ENCODE results near the gene TMEM80.
"Not testable (repeated sequence)": the region's sequence is repeated elsewhere in the genome, so short reads cannot be mapped to it uniquely, and the experiment has no call there.

The TMEM80 gene

DNA sequence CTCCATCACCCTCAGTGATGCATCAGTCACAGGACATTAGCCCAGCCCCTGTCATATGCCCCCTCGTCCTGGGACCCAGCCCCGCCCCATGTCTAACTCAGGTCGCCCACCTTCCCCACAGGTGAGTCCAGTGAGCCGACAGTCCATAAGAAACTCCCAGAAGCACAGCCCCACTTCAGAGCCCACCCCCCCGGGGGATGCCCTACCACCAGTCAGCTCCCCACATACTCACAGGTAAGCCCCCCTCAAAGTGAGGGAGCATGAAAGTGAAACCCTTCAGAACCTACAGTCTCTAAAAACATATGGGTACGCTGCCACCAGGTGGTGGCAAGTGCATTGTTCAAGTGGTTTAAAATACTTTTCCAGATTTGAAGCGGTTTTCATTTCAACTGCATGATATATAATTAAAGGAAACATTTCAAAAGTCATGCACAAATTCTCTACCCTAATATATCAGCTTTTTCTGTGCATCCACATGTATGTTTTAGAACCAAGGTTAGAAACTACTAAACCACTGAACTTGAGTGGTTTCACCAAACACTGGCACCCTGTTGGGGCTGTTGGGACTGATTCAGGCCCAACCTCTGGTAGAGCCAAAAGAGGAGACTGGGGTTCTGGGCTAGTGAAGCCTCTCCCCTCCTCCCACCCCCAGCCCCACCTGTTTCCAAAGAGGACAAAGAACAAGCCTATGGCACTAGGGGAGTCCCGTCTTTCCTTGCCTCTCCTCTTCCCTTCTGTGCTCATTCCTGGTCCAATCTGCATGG lies 27.7 kb downstream of the TMEM80 start:
- FAIRE-seq = peak; percentile 94

GRCh38 chr11:724049-724777 lies 28.6 kb downstream of the TMEM80 start:
- FAIRE-seq = no peak

GRCh38 chr11:724778-725386 lies 29.3 kb downstream of the TMEM80 start:
- FAIRE-seq = no peak

- FAIRE-seq = no peak
Measured at GRCh38 chr11:725624-726202, 30.1 kb downstream of the TMEM80 start.

DNA sequence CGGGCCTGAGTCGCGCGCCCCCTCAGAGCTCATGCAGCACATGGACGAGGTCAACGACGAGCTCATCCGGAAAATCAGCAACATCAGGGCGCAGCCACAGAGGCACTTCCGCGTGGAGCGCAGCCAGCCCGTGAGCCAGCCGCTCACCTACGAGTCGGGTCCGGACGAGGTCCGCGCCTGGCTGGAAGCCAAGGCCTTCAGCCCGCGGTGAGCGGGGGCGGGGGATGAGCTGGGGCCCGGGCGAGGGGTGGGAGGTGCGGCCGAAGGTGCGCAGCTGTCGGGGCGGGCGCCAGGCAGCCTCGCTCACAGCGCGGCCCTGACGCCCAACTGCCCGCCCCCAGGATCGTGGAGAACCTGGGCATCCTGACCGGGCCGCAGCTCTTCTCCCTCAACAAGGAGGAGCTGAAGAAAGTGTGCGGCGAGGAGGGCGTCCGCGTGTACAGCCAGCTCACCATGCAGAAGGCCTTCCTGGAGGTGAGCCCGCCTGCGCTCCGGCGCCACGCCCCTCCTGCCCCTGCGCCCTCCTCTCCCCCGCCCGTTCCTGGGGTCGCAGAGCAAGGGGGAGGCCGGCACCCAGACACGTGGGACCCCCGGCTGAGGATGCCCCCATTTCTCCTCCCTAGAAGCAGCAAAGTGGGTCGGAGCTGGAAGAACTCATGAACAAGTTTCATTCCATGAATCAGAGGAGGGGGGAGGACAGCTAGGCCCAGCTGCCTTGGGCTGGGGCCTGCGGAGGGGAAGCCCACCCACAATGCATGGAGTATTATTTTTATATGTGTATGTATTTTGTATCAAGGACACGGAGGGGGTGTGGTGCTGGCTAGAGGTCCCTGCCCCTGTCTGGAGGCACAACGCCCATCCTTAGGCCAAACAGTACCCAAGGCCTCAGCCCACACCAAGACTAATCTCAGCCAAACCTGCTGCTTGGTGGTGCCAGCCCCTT lies 30.9 kb downstream of the TMEM80 start:
- FAIRE-seq = no peak

- no peak for FAIRE-seq
Measured at GRCh38 chr11:727281-727701, 31.7 kb downstream of the TMEM80 start.

GRCh38 chr11:727859-728748 lies 32.5 kb downstream of the TMEM80 start:
- FAIRE-seq = no peak

- no peak for FAIRE-seq
Measured at GRCh38 chr11:728901-729491, 33.4 kb downstream of the TMEM80 start.

DNA sequence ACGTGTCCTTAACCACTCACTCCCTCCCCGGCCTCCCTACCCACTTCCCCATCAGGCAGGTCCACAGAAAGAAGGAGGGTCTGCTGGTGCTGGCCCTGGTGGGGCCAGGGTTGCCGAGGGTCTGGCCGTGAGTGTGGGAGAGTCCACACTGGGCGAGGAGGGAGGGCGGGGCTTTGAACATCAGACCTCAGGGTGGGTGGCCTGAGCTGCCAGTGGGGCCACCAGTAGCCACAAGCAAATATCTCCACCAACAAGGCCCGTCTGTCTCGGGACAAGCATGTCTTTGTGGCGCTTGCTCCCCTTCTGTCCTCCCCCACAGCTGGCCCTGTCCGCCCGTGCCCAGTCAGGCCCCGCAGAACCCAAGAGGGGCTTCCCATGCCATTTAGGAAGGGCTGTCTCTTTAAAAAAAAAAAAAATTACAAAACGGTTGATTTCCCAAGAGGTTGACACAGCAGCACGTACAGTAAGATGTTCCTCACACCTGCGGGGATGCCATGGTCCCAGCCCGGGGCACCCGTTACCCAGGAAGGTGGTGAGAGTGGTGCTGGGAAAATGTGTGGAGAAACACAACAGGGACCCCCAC lies 34.0 kb downstream of the TMEM80 start:
- no peak for FAIRE-seq

- no peak for FAIRE-seq
Measured at GRCh38 chr11:733072-733471, 37.5 kb downstream of the TMEM80 start.

DNA sequence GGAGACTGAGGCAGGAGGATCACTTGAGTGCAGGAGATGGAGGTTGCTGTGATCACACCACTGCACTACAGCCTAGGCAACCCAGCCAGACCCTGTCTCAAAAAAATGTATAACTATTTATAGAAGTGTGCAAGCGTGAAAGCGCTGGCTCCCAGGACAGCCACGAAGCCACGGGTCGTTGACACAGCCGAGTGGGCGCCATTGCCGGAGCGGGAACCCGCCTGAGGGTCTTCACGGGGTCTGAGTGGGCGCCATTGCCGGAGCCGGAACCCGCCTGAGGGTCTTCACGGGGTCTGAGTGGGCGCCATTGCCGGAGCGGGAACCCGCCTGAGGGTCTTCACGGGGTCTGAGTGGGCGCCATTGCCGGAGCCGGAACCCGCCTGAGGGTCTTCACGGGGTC lies 38.9 kb downstream of the TMEM80 start:
- FAIRE-seq = not testable (repeated sequence)

DNA sequence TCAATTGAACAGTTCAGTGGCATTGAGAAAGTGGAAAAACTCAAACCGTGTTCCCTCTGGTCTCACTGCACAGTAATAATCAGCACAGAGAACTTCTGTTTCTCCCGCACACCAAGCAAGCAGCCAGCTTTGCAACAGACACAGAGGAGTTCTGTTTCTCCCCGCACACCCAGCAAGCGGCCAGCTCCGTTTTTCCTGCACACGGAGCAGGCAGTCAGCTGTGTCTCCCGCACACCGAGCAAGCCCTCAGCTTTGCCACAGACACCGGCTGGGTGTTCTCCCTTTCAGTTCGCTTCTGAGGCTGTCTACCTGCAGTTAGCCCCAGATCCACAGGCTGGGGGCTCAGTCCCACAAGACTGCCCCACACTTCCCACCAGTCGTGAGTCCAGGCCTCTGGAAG lies 41.8 kb downstream of the TMEM80 start:
- no peak for FAIRE-seq

DNA sequence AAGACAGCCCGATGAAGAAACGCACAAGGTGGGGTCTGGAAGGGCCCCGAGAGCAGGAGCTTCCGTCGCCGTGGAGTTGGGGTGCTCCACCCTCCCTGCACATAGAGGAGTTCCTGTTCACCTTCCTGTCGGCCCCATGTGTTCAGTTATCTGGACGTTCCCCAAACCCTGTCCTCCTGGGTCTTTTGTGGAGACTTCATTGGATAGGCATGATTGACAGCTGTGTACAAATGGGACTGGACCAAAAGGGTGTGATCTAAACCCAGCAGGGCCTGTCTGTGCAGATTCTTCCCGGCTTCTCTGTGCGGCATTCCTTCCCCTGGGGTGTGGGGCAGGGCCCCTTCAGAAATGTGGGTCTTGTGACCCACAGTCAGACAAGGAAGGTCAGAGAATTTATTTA lies 42.3 kb downstream of the TMEM80 start:
- FAIRE-seq = not testable (repeated sequence)

GRCh38 chr11:742156-742546 lies 46.5 kb downstream of the TMEM80 start:
- no peak for FAIRE-seq

DNA sequence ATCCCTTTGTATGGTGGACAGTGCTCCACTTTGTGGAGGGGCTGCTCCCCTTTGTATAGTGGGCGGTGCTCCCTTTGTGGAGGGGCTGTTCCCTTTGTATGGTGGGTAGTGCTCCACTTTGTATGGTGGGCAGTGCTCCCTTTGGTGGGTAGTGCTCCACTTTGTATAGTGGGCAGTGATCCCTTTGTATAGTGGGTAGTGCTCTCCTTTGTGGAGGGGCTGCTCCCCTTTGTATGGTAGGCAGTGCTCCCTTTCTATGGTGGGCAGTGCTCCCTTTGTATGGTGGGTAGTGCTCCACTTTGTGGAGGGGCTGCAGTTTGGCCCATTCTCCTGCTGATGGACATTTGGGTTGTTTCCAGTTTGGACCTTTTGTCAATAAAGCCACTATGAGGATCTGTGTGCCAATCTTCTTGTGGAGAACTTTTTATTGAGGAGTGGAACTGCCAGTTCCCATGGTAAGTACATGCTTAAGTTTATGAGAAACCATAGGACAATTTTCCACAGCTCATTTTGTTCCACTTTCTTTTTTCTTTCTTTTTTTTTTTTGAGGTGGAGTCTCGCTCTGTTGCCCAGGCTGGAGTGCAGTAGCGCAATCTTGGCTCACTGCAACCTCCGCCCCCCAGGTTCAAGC lies 47.1 kb downstream of the TMEM80 start:
- no peak for FAIRE-seq

- no peak for FAIRE-seq
Measured at GRCh38 chr11:745428-745827, 49.8 kb downstream of the TMEM80 start.

DNA sequence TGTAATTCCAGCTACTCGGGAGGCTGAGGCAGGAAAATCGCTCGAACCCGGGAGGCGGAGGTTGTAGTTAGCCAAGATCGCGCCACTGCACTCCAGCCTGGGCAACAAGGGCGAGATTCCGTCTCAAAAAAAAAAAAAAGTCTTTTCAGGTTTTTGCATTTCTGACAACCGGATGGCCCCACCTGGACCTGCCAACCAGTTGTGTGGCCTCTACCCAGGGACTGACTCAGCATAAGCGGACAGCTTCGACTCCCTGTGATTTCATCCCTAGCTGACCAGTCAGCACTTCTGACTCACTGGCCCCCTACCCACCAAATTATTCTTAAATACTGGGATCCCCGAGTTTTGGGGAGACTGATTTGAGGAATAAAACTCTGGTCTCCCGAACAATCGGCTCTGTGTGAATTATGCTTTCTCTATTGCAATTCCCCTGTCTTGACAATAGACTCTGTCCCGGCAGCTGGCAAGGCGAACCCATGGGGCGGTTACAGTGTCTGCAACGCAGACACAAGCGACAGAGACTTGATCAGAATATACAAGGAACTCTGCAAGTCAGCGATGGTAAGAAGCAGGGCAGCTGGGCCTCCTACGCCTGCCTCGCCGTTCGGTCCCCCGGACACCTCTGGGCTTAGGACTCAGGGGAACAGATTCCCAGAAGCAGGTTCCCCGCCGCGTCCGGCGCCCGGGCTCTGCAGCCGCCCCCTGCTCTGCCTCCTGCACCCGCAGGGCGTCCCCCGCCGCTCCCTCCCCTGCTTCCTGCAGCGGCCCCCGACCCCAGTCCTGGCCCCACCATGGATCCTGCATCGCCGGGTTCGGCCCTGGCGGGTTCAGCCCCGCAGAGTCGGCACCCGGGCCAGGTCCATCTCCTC lies 50.9 kb downstream of the TMEM80 start:
- FAIRE-seq = no peak

DNA sequence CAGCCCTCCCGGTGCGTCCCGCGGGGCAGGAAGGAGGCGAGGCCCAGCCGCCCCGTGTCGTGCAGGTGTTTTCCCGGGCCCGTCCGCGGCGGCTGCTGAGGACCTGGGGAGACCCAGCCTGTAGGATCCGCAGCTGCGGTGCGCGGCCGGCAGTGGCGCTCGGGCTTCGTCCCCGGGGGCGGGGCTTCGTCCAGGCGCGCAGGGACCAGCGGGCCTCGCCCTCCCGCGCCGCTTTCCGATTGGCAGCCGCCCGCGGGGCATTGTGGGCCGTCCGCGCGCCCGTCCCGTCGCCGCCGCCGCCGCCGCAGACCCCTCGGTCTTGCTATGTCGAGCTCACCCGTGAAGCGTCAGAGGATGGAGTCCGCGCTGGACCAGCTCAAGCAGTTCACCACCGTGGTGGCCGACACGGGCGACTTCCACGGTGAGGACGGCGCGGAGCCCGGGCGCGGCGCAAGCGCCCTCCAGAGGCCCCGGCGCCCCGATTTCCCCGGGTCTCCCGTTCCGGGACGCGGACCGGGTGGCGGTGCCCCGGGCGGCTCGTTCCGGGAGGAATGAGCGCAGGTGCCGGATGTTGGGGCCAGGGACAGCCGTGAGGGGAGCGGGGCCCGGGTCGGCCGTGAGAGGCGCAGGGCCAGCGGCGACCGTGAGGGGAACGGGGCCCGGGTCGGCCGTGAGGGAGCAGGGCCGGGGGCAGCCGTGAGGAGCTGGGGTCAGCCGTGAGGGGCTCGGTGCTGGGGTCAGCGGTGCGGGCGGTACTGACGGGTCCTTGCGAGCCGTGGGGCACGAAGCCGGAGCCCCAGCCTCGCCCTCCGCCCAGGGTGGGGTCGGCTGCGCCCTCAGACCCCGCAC lies 51.8 kb downstream of the TMEM80 start, which contains the start of gene TALDO1:
TALDO1 (plus strand) TSS at position 307 of the 849 bp plus-strand sequence; CDS start at position 325, 18 bp downstream.
- no peak for FAIRE-seq

All from A204.1 (cell line).